Lung (tissue), 12 donors: ENCODE measurements around the gene HOXA4. TPM values are rescaled to one million over a fixed set of nuclear protein-coding genes. Genes with fewer than 3 reads are reported as not detected.

Source experiments
- ATAC-seq: fragments of 200-7000 bp; cut with Tn5 transposase; one replicate; pipeline ENCODE4 v1.9.1; 2020; ENCODE audit warnings: moderate number of reproducible peaks; ENCODE audit not compliant: insufficient read depth, low FRiP score
- DNase-seq, 3 donors: peaks; one replicate each; pipeline ENCODE4 v3.0.0-alpha.2; 2013 to 2017
- H3K27ac ChIP-seq, 2 donors: one replicate each; pipeline ENCODE4 v1.5.1; 2013; ENCODE audit warnings: mild to moderate bottlenecking in 2 of 2, moderate library complexity in 2 of 2, control low read depth in 1 of 2, inconsistent platforms in 1 of 2, low read depth in 1 of 2, low read length in 1 of 2
- H3K27me3 ChIP-seq, 3 donors: one replicate each; pipeline ENCODE4 v1.5.1; 2013; ENCODE audit warnings: low read length in 2 of 3; ENCODE audit not compliant: control insufficient read depth in 3 of 3, insufficient read depth in 3 of 3
- H3K36me3 ChIP-seq, 4 donors: one replicate each; pipeline ENCODE4 v1.5.1; 2013; ENCODE audit warnings: low read length in 4 of 4, mild to moderate bottlenecking in 1 of 4, moderate library complexity in 1 of 4; ENCODE audit not compliant: control insufficient read depth in 4 of 4, insufficient read depth in 4 of 4
- H3K4me1 ChIP-seq, 5 donors: one replicate each; pipeline ENCODE4 v1.5.1; 2013; ENCODE audit warnings: low read length in 5 of 5, mild to moderate bottlenecking in 2 of 5, moderate library complexity in 1 of 5; ENCODE audit not compliant: control insufficient read depth in 5 of 5, insufficient read depth in 5 of 5
- H3K4me3 ChIP-seq: one replicate; pipeline ENCODE4 v1.5.1; 2013; ENCODE audit warnings: mild to moderate bottlenecking, control low read depth, moderate library complexity
- H3K9ac ChIP-seq, 2 donors: one replicate each; pipeline ENCODE4 v1.5.1; 2013; ENCODE audit warnings: low read length in 2 of 2, control low read depth in 1 of 2; ENCODE audit not compliant: insufficient read depth in 1 of 2
- H3K9me3 ChIP-seq, 4 donors: one replicate each; pipeline ENCODE4 v1.5.1; 2013; ENCODE audit warnings: low read length in 3 of 4, mild to moderate bottlenecking in 1 of 4, moderate library complexity in 1 of 4; ENCODE audit not compliant: control insufficient read depth in 4 of 4, insufficient read depth in 3 of 4
- WGBS, 2 donors: extraction: QIAGEN DNeasy Blood & Tissue Kit; methylation state at CpG; one replicate each; pipeline ENCODE4 v1.1.7; 2013; 5-methylcytosine and 5-hydroxymethylcytosine counted together
- polyA plus RNA-seq, 2 donors: library from polyadenylated mRNA; stranded (reverse); fragments of 200-250 nt; gene quantifications; one replicate each; pipeline ENCODE4 v1.2.1, GENCODE V29; 2013
- total RNA-seq, 2 donors: library from RNA; depleted of rRNA in 1 of 2; stranded (reverse); fragments of >200 nt in 1 of 2; gene quantifications; one replicate each; pipeline ENCODE4 v1.2.1, GENCODE V29; 2014 to 2021
- TF ChIP-seq, protein P1 (sequence below): IDR thresholded peaks from 2 replicates; pipeline ENCODE4 v1.5.1; 2012; ENCODE audit warnings: mild to moderate bottlenecking; ENCODE audit errors: control extremely low read depth, extremely low read depth
- donor health status: control.
- donor health status: control.
- donor health status: Bipolar disorder and iron deficiency.
- donor health status: healthy.
- donor health status: DM: yes; HTN: yes; CAD: no.

The HOXA4 gene
- total and polyA plus RNA-seq, 4 donors: 2.7 to 6.0 (median 4.1) TPM

- DNase-seq (peak; percentile 35 to 67 (median 58)), ATAC-seq (no peak)
- H3K27me3 ChIP-seq: peaks cover 0 to 53% (median 10%) of the 10 kb centered on the region in 3 donors
- H3K4me1 ChIP-seq: peaks cover 0 to 49% (median 8%) of the 10 kb centered on the region in 5 donors
- H3K9me3 ChIP-seq: peaks cover 0 to 4% (median 0%) of the 10 kb centered on the region in 4 donors
- TF ChIP-seq, protein P1, sequence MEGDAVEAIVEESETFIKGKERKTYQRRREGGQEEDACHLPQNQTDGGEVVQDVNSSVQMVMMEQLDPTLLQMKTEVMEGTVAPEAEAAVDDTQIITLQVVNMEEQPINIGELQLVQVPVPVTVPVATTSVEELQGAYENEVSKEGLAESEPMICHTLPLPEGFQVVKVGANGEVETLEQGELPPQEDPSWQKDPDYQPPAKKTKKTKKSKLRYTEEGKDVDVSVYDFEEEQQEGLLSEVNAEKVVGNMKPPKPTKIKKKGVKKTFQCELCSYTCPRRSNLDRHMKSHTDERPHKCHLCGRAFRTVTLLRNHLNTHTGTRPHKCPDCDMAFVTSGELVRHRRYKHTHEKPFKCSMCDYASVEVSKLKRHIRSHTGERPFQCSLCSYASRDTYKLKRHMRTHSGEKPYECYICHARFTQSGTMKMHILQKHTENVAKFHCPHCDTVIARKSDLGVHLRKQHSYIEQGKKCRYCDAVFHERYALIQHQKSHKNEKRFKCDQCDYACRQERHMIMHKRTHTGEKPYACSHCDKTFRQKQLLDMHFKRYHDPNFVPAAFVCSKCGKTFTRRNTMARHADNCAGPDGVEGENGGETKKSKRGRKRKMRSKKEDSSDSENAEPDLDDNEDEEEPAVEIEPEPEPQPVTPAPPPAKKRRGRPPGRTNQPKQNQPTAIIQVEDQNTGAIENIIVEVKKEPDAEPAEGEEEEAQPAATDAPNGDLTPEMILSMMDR: no peak
- H3K4me3 ChIP-seq: peak overlapping the region; percentile 18
- H3K27ac ChIP-seq: peak overlapping the region in 1 of 2 donors; percentile 83
- peaks cover 0 to 30% (median 6%) of the 10 kb centered on the region in 4 donors for H3K36me3 ChIP-seq
- WGBS, 2 donors: 51 to 76% methylated on average over 11 of the region's 11 CpGs
- H3K9ac ChIP-seq: peak overlapping the region; percentile 11 to 96
Measured at GRCh38 chr7:27145914-27146412, 15.4 kb upstream of the HOXA4 start.

DNA sequence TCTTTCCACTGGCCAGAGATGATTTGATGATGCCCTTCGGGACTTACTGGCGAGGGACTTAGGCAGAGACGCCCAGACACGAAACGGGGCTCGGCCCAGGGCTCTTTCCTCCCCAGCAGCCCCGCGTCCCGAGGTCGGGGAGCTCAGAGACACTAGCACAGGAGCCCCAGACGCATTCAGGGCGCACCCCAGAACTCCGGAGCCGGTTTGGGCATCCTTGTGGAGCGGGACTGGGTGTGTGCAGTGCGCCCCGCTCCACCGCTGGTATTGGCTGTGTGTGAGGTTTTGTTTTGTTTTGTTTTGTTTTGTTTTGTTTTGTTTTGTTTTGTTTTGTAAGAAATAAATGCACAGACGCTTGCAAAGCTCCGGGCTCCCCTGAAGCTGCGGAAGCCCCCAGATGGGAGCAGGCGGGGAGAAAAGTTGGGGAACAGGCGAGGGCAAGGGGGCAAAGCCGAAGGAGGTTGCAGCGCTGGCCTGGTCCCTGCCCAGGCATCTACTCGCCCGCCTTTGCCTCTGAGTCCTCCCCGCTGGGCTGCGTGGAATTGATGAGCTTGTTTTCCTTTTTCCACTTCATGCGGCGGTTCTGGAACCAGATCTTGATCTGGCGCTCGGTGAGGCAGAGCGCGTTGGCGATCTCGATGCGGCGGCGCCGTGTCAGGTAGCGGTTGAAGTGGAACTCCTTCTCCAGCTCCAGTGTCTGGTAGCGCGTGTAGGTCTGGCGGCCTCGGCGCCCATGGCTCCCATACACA lies 14.8 kb upstream of the HOXA4 start:
- DNase-seq: peak; percentile 41 to 61 (median 50)
- WGBS, 2 donors: 36 to 56% methylated on average over 47 of the region's 47 CpGs
- H3K27me3 ChIP-seq: peaks cover 0 to 54% (median 13%) of the 10 kb centered on the region in 3 donors

GRCh38 chr7:27144781-27145164 lies 14.2 kb upstream of the HOXA4 start:
- Histone ChIP-seq H3K4me1 (peaks cover 0 to 52% (median 3%) of the 10 kb centered on the region in 5 donors), H3K9ac (peak overlapping the region in 1 of 2 donors; percentile 96), H3K27me3 (peaks cover 0 to 52% (median 15%) of the 10 kb centered on the region in 3 donors), H3K4me3 (peak overlapping the region; percentile 18), H3K27ac (peak overlapping the region in 1 of 2 donors; percentile 83), H3K36me3 (peaks cover 0 to 42% (median 6%) of the 10 kb centered on the region in 4 donors), H3K9me3 (peaks cover 0 to 4% (median 0%) of the 10 kb centered on the region in 4 donors)
- ATAC-seq: no peak
- TF ChIP-seq, protein P1: no peak
- 26 to 37% methylated on average over 31 of the region's 31 CpGs for WGBS, 2 donors
- DNase-seq: peak in 2 of 3 donors; percentile 50 to 71

More for the DNA sequence above, 14.8 kb upstream of the HOXA4 start:
- Histone ChIP-seq H3K9ac (peak overlapping the region in 1 of 2 donors; percentile 96), H3K4me3 (peak overlapping the region; percentile 18), H3K36me3 (peaks cover 0 to 37% (median 6%) of the 10 kb centered on the region in 4 donors), H3K27ac (peak overlapping the region in 1 of 2 donors; percentile 83), H3K4me1 (peaks cover 0 to 54% (median 5%) of the 10 kb centered on the region in 5 donors), H3K9me3 (peaks cover 0 to 4% (median 0%) of the 10 kb centered on the region in 4 donors)
- TF ChIP-seq, protein P1: no peak
- no peak for ATAC-seq
